Measurements from ENCODE around the gene GIMAP2. TPM values are rescaled to one million over a fixed set of nuclear protein-coding genes. Genes with fewer than 3 reads are reported as not detected.

GIMAP2 gene
- total RNA-seq, 4 donors from 2014 or later, result 0.72 to 12.4 (median 5.6) TPM

- Histone ChIP-seq H3K36me3 (peaks cover 0 to 18% (median 0%) of the 10 kb centered on the region in 3 donors), H3K9me3 (no peaks in the 10 kb centered on the region), H3K4me1 (peaks cover 0 to 34% (median 7%) of the 10 kb centered on the region in 3 donors), H3K27ac (peak overlapping the region in 1 of 4 donors; percentile 28), H3K27me3 (no peaks in the 10 kb centered on the region), H3K4me3 (peak overlapping the region in 2 of 4 donors; percentile 3 to 34)
- 76 to 86% methylated on average over 10 to 11 of the region's 14 CpGs for WGBS, 2 donors
- DNase-seq, result no peak
- intact Hi-C loops (cut with DNase I), result no loop called here
- no peak for TF ChIP-seq CTCF (IDR thresholded peaks at IDR 0.05)
- TF ChIP-seq POLR2A (IDR thresholded peaks at IDR 0.05), result no peak
Observed at GRCh38 chr7:150742286-150742968, 56.9 kb downstream of the GIMAP2 start.

Other genes starting within 250 kb of the GIMAP2 start
- 10 to 100 TPM in 1 of 4 donors, 1 to 10 TPM in 1, under 1 TPM in 2; 0.38 to 12.2 (median 2.4) TPM for gene GIMAP8, start 235.1 kb upstream of the GIMAP2 start, total RNA-seq
- 10 to 100 TPM in 1 of 4 donors, 1 to 10 TPM in 2, under 1 TPM in 1; 0.64 to 18.1 (median 3.3) TPM for gene GIMAP7, start 170.8 kb upstream of the GIMAP2 start, total RNA-seq
- 10 to 100 TPM in 2 of 4 donors, 1 to 10 TPM in 2; 2.1 to 23.7 (median 12.1) TPM for gene GIMAP4, start 118.3 kb upstream of the GIMAP2 start, total RNA-seq
- 10 to 100 TPM in 2 of 4 donors, 1 to 10 TPM in 2; 3.1 to 30.1 (median 12.9) TPM for gene GIMAP6, start 53.3 kb upstream of the GIMAP2 start, total RNA-seq
- 1 to 10 TPM in 3 of 4 donors, under 1 TPM in 1; 0.97 to 9.3 (median 4.8) TPM for gene GIMAP1, start 30.9 kb downstream of the GIMAP2 start, total RNA-seq
- 10 to 100 TPM in 2 of 4 donors, 1 to 10 TPM in 1, under 1 TPM in 1; 0.15 to 29.4 (median 8.2) TPM for gene GIMAP5, start 51.7 kb downstream of the GIMAP2 start, total RNA-seq
- gene TMEM176B, start 114.7 kb downstream of the GIMAP2 start, total RNA-seq, result 10 to 100 TPM in 2 of 4 donors, 1 to 10 TPM in 2; 3.3 to 54.9 (median 12.4) TPM
- 10 to 100 TPM in 2 of 4 donors, 1 to 10 TPM in 2; 2.5 to 35.5 (median 10.7) TPM for gene TMEM176A, start 115.1 kb downstream of the GIMAP2 start, total RNA-seq
- gene AOC1, start 166.8 kb downstream of the GIMAP2 start, total RNA-seq, result 1 to 10 TPM in 2 of 4 donors, under 1 TPM in 2; 0.26 to 4.4 (median 1.4) TPM